ENCODE data around the gene ERBIN.
"Not testable (repeated sequence)": the region's sequence is repeated elsewhere in the genome, so short reads cannot be mapped to it uniquely, and the experiment has no call there.

ERBIN gene

GRCh38 chr5:65907135-65907534, 19.2 kb upstream of the ERBIN start:
- TF ChIP-seq ZFX (IDR thresholded peaks at IDR 0.05) (no peak), CTCF (conservative IDR thresholded peaks at IDR 0.05) (no peak)
- H3K27ac ChIP-seq, result no peak overlapping the region

- TF ChIP-seq CTCF (conservative IDR thresholded peaks at IDR 0.05) (no peak), ZFX (IDR thresholded peaks at IDR 0.05) (no peak)
- no peak overlapping the region for H3K27ac ChIP-seq
Observed at GRCh38 chr5:65910711-65911110, 15.7 kb upstream of the ERBIN start.

GRCh38 chr5:65912311-65912710, 14.1 kb upstream of the ERBIN start:
- no peak overlapping the region for H3K27ac ChIP-seq
- no peak for TF ChIP-seq CTCF (conservative IDR thresholded peaks at IDR 0.05)
- no peak for TF ChIP-seq ZFX (IDR thresholded peaks at IDR 0.05)

GRCh38 chr5:65913519-65913918, 12.9 kb upstream of the ERBIN start:
- TF ChIP-seq ZFX (IDR thresholded peaks at IDR 0.05), result no peak
- no peak for TF ChIP-seq CTCF (conservative IDR thresholded peaks at IDR 0.05)
- H3K27ac ChIP-seq, result no peak overlapping the region

- TF ChIP-seq ZFX (IDR thresholded peaks at IDR 0.05) (no peak), CTCF (conservative IDR thresholded peaks at IDR 0.05) (no peak)
- no peak overlapping the region for H3K27ac ChIP-seq
Observed at GRCh38 chr5:65914641-65915196, 11.7 kb upstream of the ERBIN start.

GRCh38 chr5:65915661-65916060, 10.7 kb upstream of the ERBIN start:
- H3K27ac ChIP-seq, result not testable (repeated sequence)

GRCh38 chr5:65916066-65916465, 10.3 kb upstream of the ERBIN start:
- TF ChIP-seq ZFX (IDR thresholded peaks at IDR 0.05) (no peak), CTCF (conservative IDR thresholded peaks at IDR 0.05) (no peak)

GRCh38 chr5:65916636-65917035, 9.7 kb upstream of the ERBIN start:
- no peak overlapping the region for H3K27ac ChIP-seq

More at GRCh38 chr5:65916066-65916465, 10.3 kb upstream of the ERBIN start:
- H3K27ac ChIP-seq, result no peak overlapping the region

More at GRCh38 chr5:65916636-65917035, 9.7 kb upstream of the ERBIN start:
- TF ChIP-seq ZFX (IDR thresholded peaks at IDR 0.05), result no peak
- no peak for TF ChIP-seq CTCF (conservative IDR thresholded peaks at IDR 0.05)
